ENCODE measurements around the gene PHLPP1. TPM values are rescaled to one million over a fixed set of nuclear protein-coding genes. Genes with fewer than 3 reads are reported as not detected.
A peak's percentile ranks its signal among the peaks of the same experiment; 100 is the strongest.

The PHLPP1 gene
- total RNA-seq, result 16.5 and 18.0 TPM in 2 replicates
- long read RNA-seq, partial matches to known transcripts, result 1 of 2 reads
- long read RNA-seq, other reads (novel, unspliced or antisense), result 1 of 2 reads

DNA sequence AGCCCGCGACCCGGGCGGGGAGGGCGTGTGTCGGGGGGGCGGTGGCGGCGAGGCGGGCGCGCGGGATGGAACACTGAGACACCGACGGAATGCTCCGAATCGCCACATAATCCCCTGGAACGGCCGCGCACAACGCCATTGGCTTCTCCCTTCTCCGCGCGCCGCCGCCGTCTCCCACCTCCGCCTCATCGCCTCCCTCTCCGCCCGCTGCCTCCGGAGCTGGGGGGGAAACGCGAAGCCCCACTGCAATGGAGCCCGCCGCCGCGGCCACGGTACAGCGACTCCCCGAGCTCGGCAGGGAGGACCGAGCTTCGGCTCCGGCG is at the start of gene PHLPP1:
TSS of gene PHLPP1 (plus strand) at position 106 of the 323 bp plus-strand sequence. CDS start at position 249, 143 bp downstream.
- H3K27me3 Mint-ChIP-seq, result no peaks in the 10 kb centered on the region
- peak within 1 kb of the TSS; percentile 80 for H3K4me3 Mint-ChIP-seq (ENCODE audit: low read depth)
- H3K4me1 Mint-ChIP-seq (ENCODE audit: low read depth), result peaks cover 33% of the 10 kb centered on the region
- no peaks in the 10 kb centered on the region for H3K9me3 Mint-ChIP-seq (ENCODE audit: low read depth)
- TF ChIP-seq, protein P1, sequence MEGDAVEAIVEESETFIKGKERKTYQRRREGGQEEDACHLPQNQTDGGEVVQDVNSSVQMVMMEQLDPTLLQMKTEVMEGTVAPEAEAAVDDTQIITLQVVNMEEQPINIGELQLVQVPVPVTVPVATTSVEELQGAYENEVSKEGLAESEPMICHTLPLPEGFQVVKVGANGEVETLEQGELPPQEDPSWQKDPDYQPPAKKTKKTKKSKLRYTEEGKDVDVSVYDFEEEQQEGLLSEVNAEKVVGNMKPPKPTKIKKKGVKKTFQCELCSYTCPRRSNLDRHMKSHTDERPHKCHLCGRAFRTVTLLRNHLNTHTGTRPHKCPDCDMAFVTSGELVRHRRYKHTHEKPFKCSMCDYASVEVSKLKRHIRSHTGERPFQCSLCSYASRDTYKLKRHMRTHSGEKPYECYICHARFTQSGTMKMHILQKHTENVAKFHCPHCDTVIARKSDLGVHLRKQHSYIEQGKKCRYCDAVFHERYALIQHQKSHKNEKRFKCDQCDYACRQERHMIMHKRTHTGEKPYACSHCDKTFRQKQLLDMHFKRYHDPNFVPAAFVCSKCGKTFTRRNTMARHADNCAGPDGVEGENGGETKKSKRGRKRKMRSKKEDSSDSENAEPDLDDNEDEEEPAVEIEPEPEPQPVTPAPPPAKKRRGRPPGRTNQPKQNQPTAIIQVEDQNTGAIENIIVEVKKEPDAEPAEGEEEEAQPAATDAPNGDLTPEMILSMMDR (IDR thresholded peaks at IDR 0.05; ENCODE audit: unreplicated experiment), result no peak
- DNase-seq (ENCODE audit: low spot score, unreplicated experiment), result no peak
- peak within 1 kb of the TSS; percentile 99 for H3K27ac Mint-ChIP-seq
- H3K36me3 Mint-ChIP-seq (ENCODE audit: insufficient read depth), result no peaks in the 10 kb centered on the region

- peaks cover 16% of the 10 kb centered on the region for H3K4me1 Mint-ChIP-seq (ENCODE audit: low read depth)
- H3K27me3 Mint-ChIP-seq, result no peaks in the 10 kb centered on the region
- H3K9me3 Mint-ChIP-seq (ENCODE audit: low read depth), result peaks cover 4% of the 10 kb centered on the region
- TF ChIP-seq, protein P1 (IDR thresholded peaks at IDR 0.05; ENCODE audit: unreplicated experiment), result no peak
- no peaks in the 10 kb centered on the region for H3K36me3 Mint-ChIP-seq (ENCODE audit: insufficient read depth)
- no peak overlapping the region for H3K4me3 Mint-ChIP-seq (ENCODE audit: low read depth)
- no peak for DNase-seq (ENCODE audit: low spot score, unreplicated experiment)
- H3K27ac Mint-ChIP-seq, result no peak overlapping the region
Observed at GRCh38 chr18:62669225-62669624, 46.1 kb upstream of the PHLPP1 start.

DNA sequence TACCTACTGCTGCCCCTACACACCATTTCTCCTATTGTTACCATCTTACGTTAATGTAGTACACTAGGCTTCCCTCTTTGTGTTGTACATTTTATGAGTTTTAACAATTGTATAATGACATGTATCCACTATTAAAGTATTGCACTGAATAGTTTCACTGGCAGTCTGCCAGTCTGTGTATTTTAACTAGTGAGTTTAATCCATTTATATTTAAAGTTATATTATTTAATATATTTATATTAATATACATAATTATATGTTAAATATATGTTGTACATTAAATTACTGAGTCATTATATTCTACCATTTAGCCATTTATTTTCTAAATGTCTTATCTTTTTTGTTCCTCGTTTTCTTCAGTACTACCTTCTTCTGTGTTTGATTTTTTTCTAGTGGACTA is 44.8 kb upstream of the PHLPP1 start:
- Mint-ChIP-seq H3K27me3 (no peaks in the 10 kb centered on the region), H3K4me3 (ENCODE audit: low read depth) (no peak overlapping the region), H3K27ac (no peak overlapping the region), H3K4me1 (ENCODE audit: low read depth) (peaks cover 16% of the 10 kb centered on the region), H3K9me3 (ENCODE audit: low read depth) (peaks cover 4% of the 10 kb centered on the region), H3K36me3 (ENCODE audit: insufficient read depth) (no peaks in the 10 kb centered on the region)
- TF ChIP-seq, protein P1 (IDR thresholded peaks at IDR 0.05; ENCODE audit: unreplicated experiment), result no peak
- DNase-seq (ENCODE audit: low spot score, unreplicated experiment), result no peak

- TF ChIP-seq, protein P1 (IDR thresholded peaks at IDR 0.05; ENCODE audit: unreplicated experiment), result no peak
- Mint-ChIP-seq H3K36me3 (ENCODE audit: insufficient read depth) (no peaks in the 10 kb centered on the region), H3K9me3 (ENCODE audit: low read depth) (peaks cover 4% of the 10 kb centered on the region), H3K27me3 (no peaks in the 10 kb centered on the region), H3K27ac (no peak overlapping the region), H3K4me1 (ENCODE audit: low read depth) (peaks cover 16% of the 10 kb centered on the region), H3K4me3 (ENCODE audit: low read depth) (no peak overlapping the region)
- DNase-seq (ENCODE audit: low spot score, unreplicated experiment), result no peak
Observed at GRCh38 chr18:62672600-62672999, 42.7 kb upstream of the PHLPP1 start.

DNA sequence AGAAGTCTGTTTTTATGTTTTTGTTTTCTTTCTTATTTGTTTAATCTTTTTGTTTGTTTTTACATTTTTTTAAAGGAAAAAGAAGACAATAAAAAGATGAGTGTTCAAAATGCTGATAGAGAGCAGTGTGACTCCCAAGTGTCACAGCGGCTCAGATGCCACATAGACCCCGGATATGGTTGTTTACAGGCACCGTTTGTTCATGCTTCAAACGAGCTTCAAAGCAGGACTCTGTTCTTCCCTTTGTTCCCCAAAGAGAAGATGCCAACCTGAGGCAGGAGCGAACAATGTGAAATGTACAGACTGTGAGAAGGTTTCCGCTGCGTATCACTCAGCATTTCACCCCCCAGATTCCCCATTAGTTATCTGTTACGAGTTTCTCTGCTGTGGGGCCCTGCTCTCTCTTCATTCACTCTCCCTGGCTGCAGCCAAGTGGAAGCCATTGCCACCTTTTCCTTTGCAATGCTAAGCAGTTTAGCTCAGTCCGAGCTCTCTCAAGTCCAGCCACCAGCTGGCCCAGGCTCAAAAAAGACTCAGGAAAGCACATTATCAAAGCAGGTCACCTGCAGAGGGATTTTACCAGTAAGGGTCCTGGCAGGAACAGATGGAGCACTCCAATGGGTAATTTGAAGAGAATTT is 36.4 kb upstream of the PHLPP1 start:
- TF ChIP-seq, protein P1 (IDR thresholded peaks at IDR 0.05; ENCODE audit: unreplicated experiment), result no peak
- Mint-ChIP-seq H3K27ac (no peak overlapping the region), H3K4me1 (ENCODE audit: low read depth) (peaks cover 4% of the 10 kb centered on the region), H3K9me3 (ENCODE audit: low read depth) (no peaks in the 10 kb centered on the region), H3K27me3 (no peaks in the 10 kb centered on the region), H3K36me3 (ENCODE audit: insufficient read depth) (no peaks in the 10 kb centered on the region), H3K4me3 (ENCODE audit: low read depth) (no peak overlapping the region)
- DNase-seq (ENCODE audit: low spot score, unreplicated experiment), result no peak
